Activated naive CD8-positive, alpha-beta T cell treated with anti-CD3 and anti-CD28 coated beads, Interleukin-2, amount 10 ng/mL, durations not matched to agents 7 days and 5 days (primary cell): Measurements from ENCODE around the gene LSP1. TPM values are rescaled to one million over a fixed set of nuclear protein-coding genes. Genes with fewer than 3 reads are reported as not detected.

Experiments
- ATAC-seq: fragments of 150-1000 bp; cut with Tn5 transposase; one replicate; pipeline ENCODE4 v1.10.0; 2021; ENCODE audit warnings: low read depth, moderate library complexity
- POLR2A ChIA-PET: fragments of 350-600 bp; sonication (Branson Sonifier 250); formaldehyde crosslinking; loops from one replicate; lab custom pipeline; 2021; ENCODE audit warnings: antibody characterized with exemption; lab: Charles Lee
- DNase-seq: peaks from one replicate; pipeline ENCODE4 v3.0.0; 2021
- H3K27ac Mint-ChIP-seq: one replicate; pipeline ENCODE4 v1.8.0; 2022; ENCODE audit warnings: mild to moderate bottlenecking, mixed read lengths
- H3K27me3 Mint-ChIP-seq: one replicate; pipeline ENCODE4 v1.8.0; 2022; ENCODE audit warnings: mild to moderate bottlenecking, moderate library complexity, mixed read lengths
- H3K36me3 Mint-ChIP-seq: one replicate; pipeline ENCODE4 v1.8.0; 2021; ENCODE audit warnings: mild to moderate bottlenecking, mixed read lengths
- H3K4me1 Mint-ChIP-seq: one replicate; pipeline ENCODE4 v1.8.0; 2021; ENCODE audit warnings: mixed read lengths
- H3K4me3 Mint-ChIP-seq: one replicate; pipeline ENCODE4 v1.8.0; 2022; ENCODE audit warnings: mild to moderate bottlenecking, moderate library complexity, mixed read lengths
- H3K9me3 Mint-ChIP-seq: one replicate; pipeline ENCODE4 v1.8.0; 2021; ENCODE audit warnings: mixed read lengths
- total RNA-seq, 2 experiments: library from RNA; stranded (reverse); gene quantifications; one replicate each; pipeline ENCODE4 v1.2.3, GENCODE V29; 2021

The LSP1 gene
- total RNA-seq, 2 experiments from 2014 or later: 438 to 453 TPM

GRCh38 chr11:1827931-1828330, 25.0 kb upstream of the LSP1 start:
- DNase-seq (no peak), ATAC-seq (no peak)
- no peak overlapping the region for H3K27ac Mint-ChIP-seq
- H3K4me3 Mint-ChIP-seq: no peak overlapping the region
- peaks cover 5% of the 10 kb centered on the region for H3K27me3 Mint-ChIP-seq
- H3K4me1 Mint-ChIP-seq: peaks cover 2% of the 10 kb centered on the region
- H3K36me3 Mint-ChIP-seq: no peaks in the 10 kb centered on the region
- no peaks in the 10 kb centered on the region for H3K9me3 Mint-ChIP-seq
- POLR2A ChIA-PET: no interaction called here

GRCh38 chr11:1828542-1828941, 24.3 kb upstream of the LSP1 start:
- Mint-ChIP-seq H3K27me3 (peaks cover 5% of the 10 kb centered on the region), H3K9me3 (no peaks in the 10 kb centered on the region), H3K4me3 (no peak overlapping the region), H3K4me1 (peaks cover 2% of the 10 kb centered on the region), H3K27ac (no peak overlapping the region), H3K36me3 (no peaks in the 10 kb centered on the region)
- no peak for ATAC-seq
- POLR2A ChIA-PET: no interaction called here
- DNase-seq: no peak

DNA sequence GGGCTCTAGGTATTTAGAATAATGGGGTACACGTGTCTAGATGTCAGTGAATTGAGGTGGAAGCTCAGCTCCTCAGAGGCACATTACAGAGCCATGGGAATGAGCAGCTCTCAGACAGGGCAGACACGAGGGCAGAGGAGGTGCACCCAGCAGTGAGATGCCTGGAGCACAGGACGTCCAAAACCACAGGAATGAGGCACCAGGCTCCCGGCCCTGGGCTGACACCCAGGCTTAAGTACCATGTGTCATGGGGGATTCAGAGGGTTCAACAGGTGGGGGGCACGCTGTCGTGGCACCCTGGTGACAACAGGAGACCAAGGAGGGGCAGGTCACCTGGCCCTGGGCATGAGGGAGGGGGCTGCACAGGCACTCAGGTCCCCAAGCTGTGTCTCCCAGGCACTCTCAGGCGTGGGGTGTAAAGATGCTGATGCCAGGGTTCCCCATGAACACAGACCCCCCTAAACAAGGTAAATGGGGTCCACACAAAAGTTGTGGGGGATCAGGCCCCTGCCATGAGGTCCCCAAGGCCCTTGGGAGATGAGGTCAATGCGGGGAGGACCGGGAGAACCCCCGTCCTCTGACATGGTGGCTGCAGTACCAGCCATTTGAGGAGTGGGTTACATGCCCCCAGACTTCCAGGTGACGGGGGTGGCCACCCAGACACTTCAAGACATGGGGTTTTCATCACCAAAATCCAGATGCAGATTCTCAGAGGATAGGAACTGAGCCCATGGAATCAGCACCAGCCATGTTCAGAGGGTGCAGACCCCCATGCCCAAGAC, 23.7 kb upstream of the LSP1 start:
- Mint-ChIP-seq H3K4me1 (peaks cover 2% of the 10 kb centered on the region), H3K27ac (no peak overlapping the region), H3K9me3 (no peaks in the 10 kb centered on the region), H3K36me3 (no peaks in the 10 kb centered on the region), H3K4me3 (no peak overlapping the region), H3K27me3 (peaks cover 5% of the 10 kb centered on the region)
- POLR2A ChIA-PET: no interaction called here
- DNase-seq: no peak
- no peak for ATAC-seq

DNA sequence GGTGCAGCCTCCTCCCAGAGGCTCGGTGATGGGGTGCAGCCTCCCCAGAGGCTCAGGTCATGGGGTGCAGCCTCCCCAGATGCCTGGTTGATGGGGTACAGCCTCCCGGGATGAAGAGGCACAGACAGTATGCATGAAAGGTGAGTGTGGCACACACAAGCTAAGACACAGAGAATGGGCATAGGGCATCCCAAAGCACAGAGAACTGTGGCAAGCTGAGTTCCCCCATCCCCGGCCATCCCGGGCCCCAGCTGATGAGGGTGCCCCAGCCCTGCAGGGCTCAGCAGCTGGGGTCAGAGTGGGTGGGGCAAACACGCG, 22.9 kb upstream of the LSP1 start:
- H3K4me3 Mint-ChIP-seq: no peak overlapping the region
- H3K27ac Mint-ChIP-seq: no peak overlapping the region
- POLR2A ChIA-PET: interaction anchor here (0.6 kb wide), 1 partner anchor 209 kb away, joined by 3 read pairs; no protein-coding TSS in a partner anchor
- H3K27me3 Mint-ChIP-seq: peaks cover 5% of the 10 kb centered on the region
- H3K9me3 Mint-ChIP-seq: no peaks in the 10 kb centered on the region
- peaks cover 2% of the 10 kb centered on the region for H3K4me1 Mint-ChIP-seq
- DNase-seq (no peak), ATAC-seq (no peak)
- no peaks in the 10 kb centered on the region for H3K36me3 Mint-ChIP-seq

DNA sequence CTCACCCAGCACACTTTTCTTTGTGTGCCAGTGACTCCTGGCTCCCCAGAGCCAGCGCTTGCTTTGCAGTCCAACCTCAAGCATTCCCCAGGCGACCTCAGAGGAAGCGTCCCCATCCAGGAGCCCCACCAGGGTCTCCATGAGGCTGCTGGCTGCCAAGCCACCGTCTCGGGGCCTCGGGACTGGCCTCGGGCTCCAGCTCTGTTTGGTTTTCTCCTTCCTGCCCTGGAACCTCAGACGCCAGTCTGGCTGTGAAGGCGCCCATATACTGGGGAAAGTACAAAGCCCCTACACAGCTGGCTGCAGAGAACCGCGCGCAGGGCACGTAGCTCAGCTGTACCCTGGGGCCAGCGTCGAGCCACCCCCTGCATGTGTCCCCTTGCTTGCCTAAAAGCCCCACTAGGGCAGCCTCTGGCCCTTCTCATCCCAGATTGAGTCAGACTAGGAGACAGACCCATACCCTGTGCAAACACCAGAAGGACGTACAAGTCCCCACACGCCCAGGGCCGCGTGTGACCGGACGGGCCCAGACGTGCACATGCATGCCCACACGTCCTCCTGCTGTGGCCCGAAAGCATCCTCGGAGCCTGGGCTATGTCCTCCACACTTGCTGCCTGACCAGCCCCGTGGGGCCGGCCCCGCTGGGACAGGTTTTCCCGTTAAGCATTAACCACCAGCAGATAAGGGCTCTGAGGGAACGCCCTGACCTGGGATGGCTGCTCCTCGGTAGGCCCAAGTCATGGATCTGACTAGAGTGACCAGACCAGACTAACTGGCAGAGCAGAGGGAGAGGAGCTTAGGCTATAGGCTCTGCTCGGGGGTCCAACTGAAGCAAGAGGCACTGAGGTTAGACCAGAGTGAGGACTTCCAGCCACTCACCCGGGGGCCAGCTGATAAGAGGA, 22.3 kb upstream of the LSP1 start:
- no peaks in the 10 kb centered on the region for H3K9me3 Mint-ChIP-seq
- DNase-seq (peak; percentile 29), ATAC-seq (no peak)
- no peak overlapping the region for H3K27ac Mint-ChIP-seq
- H3K27me3 Mint-ChIP-seq: peaks cover 5% of the 10 kb centered on the region
- H3K4me1 Mint-ChIP-seq: peaks cover 2% of the 10 kb centered on the region
- no peak overlapping the region for H3K4me3 Mint-ChIP-seq
- no peaks in the 10 kb centered on the region for H3K36me3 Mint-ChIP-seq
- POLR2A ChIA-PET: interaction anchor here (0.6 to 1.3 kb wide), 2 partner anchors 137 to 210 kb away, joined by 3 to 5 read pairs; no protein-coding TSS in a partner anchor

DNA sequence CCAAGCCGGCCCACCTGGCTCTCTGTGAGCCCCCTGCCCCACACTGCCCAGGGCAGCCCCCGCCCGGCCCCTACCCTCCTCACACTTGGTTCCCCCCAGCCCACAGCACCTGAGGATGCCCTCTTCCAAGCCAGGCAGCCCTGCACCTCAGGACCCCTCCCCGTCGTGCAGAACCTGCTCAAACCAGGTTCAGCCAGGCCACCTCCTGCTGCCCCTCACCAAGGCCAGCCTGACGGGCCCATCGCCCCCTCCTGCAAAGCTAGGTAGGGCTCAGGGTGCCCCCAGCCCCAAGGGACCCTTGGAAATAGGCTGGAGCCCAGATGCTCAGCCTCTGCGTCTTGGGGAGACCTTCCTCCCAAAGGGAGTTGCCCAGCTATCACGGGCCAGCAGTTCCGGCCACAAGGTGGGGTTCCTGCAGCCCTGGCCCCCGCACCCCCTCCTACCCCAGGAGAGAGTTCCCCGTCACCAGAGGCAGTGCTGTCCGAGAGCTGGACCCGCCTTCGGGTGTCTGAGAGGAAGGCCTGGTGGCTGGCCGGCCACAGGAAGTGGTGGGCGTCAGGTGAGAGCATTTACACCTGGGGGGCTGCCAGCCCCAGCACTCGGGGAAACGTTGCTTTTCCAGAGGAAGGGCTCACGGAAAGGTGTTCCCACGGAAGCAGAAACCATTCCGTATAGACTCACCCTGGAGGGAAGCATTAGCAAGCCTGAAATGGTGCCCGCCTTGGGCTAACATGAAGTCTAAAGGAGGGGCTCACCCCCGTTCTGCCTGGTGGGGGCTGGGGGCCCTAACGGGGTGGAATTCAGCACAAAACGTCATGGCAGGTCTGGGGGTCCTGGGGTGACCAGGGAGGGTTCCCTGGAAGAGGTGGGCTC, 21.3 kb upstream of the LSP1 start:
- Mint-ChIP-seq H3K27me3 (peaks cover 5% of the 10 kb centered on the region), H3K4me3 (no peak overlapping the region), H3K27ac (no peak overlapping the region), H3K9me3 (no peaks in the 10 kb centered on the region), H3K36me3 (no peaks in the 10 kb centered on the region), H3K4me1 (peaks cover 2% of the 10 kb centered on the region)
- ATAC-seq (no peak), DNase-seq (peak; percentile 38)
- POLR2A ChIA-PET: interaction anchor here (1.3 to 2.4 kb wide), 2 partner anchors 137 to 138 kb away, joined by 5 to 26 read pairs; no protein-coding TSS in a partner anchor

- Mint-ChIP-seq H3K4me3 (no peak overlapping the region), H3K27ac (no peak overlapping the region), H3K27me3 (peaks cover 5% of the 10 kb centered on the region), H3K9me3 (no peaks in the 10 kb centered on the region), H3K36me3 (no peaks in the 10 kb centered on the region), H3K4me1 (peaks cover 2% of the 10 kb centered on the region)
- POLR2A ChIA-PET: interaction anchor here (1.0 to 2.4 kb wide), 4 partner anchors 75 to 179 kb away, joined by 4 to 26 read pairs (median 4); no protein-coding TSS in a partner anchor
- peak; percentile 86 for DNase-seq
- peak; percentile 65 for ATAC-seq
Observed at GRCh38 chr11:1832211-1832919, 20.5 kb upstream of the LSP1 start.

DNA sequence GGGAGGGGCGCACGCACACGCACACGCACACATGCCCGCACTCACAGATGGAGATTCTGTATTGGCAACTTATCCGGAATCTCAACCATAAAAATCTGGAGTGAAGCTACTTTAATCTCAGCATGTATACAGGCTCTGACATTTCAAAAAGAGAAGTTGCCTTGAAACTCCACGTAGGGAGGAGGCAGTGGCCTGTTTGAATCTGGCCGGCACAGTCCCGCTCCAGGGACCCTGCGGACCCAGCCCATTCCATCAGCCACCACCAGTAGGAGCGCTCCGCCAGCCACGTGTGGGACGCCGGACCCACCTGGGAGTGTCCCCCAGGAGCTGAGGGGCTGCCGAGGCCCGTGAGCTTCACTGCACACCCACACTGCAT, 20.0 kb upstream of the LSP1 start:
- H3K9me3 Mint-ChIP-seq: no peaks in the 10 kb centered on the region
- H3K4me1 Mint-ChIP-seq: peaks cover 2% of the 10 kb centered on the region
- H3K4me3 Mint-ChIP-seq: no peak overlapping the region
- H3K36me3 Mint-ChIP-seq: no peaks in the 10 kb centered on the region
- no peak for ATAC-seq
- peaks cover 5% of the 10 kb centered on the region for H3K27me3 Mint-ChIP-seq
- H3K27ac Mint-ChIP-seq: no peak overlapping the region
- POLR2A ChIA-PET: interaction anchor here (1.0 to 2.4 kb wide), 4 partner anchors 75 to 180 kb away, joined by 4 to 26 read pairs (median 4); no protein-coding TSS in a partner anchor
- no peak for DNase-seq

DNA sequence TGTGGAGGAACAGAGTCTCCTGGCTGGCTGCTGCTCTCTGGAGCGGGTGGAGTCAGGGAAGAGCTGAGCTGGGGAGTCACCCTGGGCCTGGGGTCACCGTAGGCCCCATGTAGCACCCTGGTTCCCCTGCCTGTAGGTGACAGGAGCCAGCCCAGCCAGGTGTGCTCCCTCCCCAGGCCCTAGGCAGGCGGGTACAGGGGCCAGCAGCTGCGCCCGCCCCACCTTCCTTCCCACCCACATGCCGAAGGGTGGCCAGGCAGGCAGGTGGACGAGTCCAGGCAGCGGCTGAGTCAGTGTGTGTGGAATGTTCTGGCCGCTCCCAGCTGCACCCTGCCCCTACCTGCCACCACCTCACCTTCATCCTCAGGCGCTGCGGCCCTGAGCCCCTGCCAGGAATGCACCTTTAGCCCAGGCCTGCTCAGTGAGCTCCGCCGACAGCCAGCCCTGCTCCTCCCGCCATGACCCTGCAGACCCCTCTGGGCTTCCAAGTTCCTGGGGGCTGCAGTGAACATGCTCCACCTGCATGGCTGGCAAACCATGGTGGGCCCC, 18.7 kb upstream of the LSP1 start:
- Mint-ChIP-seq H3K27ac (no peak overlapping the region), H3K4me1 (peaks cover 2% of the 10 kb centered on the region), H3K27me3 (peaks cover 3% of the 10 kb centered on the region), H3K4me3 (no peak overlapping the region), H3K36me3 (no peaks in the 10 kb centered on the region), H3K9me3 (no peaks in the 10 kb centered on the region)
- DNase-seq (no peak), ATAC-seq (no peak)
- POLR2A ChIA-PET: interaction anchor here (2.4 kb wide), 1 partner anchor 140 kb away, joined by 26 read pairs; no protein-coding TSS in a partner anchor

DNA sequence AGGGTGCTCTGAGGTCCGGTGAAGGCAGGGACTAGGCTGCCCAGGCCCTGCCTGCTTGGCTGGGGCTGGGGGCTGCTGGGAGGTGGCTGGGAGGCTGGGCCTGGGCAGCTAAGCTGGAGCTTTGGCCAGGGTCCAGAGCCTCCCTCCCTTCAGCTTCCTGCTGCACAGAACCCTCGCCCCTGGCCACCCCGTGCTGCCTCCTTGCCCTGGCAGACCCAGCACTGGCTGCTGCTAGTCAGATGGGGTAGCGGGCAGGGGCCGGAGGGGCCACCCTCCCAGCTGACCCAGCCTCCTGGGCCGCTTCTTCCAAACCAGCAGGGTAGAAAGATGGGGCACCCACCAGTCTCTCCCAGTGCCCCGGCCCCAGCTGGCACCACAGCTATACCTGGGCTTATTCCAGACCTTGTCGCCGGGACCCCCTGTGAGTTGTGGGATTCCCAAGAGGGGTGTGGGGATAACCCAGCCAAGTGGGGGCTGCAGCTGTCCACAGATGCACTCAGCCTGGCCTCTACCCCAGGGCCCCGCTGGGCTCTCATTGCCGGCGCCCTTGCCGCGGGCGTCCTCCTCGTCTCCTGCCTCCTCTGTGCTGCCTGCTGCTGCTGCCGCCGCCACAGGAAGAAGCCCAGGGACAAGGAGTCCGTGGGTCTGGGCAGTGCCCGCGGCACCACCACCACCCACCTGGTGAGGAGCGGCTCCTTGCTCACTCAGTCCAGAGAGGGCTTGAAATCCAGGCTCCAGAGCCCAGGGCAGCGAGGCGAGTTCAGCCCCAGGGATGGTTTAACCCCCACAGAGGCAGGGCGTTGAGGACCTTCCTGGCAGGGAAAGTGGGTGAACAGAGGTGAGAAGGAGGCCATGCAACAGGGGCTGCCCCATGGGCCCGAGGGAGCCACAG, 17.9 kb upstream of the LSP1 start, which contains the start of gene SYT8:
TSS of gene SYT8 (plus strand) at position 212 of the 892 bp plus-strand sequence. CDS start at position 328, 116 bp downstream.
- peaks cover 7% of the 10 kb centered on the region for H3K4me1 Mint-ChIP-seq
- no peaks in the 10 kb centered on the region for H3K9me3 Mint-ChIP-seq
- DNase-seq (peak; percentile 34), ATAC-seq (no peak)
- POLR2A ChIA-PET: no interaction called here
- no peak within 1 kb of the TSS for H3K27ac Mint-ChIP-seq
- H3K27me3 Mint-ChIP-seq: no peaks in the 10 kb centered on the region
- H3K36me3 Mint-ChIP-seq: no peaks in the 10 kb centered on the region
- H3K4me3 Mint-ChIP-seq: no peak within 1 kb of the TSS

- Mint-ChIP-seq H3K27me3 (no peaks in the 10 kb centered on the region), H3K36me3 (no peaks in the 10 kb centered on the region), H3K9me3 (no peaks in the 10 kb centered on the region), H3K4me1 (peaks cover 7% of the 10 kb centered on the region), H3K27ac (no peak overlapping the region), H3K4me3 (no peak overlapping the region)
- ATAC-seq: no peak
- DNase-seq: peak; percentile 35
- POLR2A ChIA-PET: no interaction called here
Observed at GRCh38 chr11:1835671-1836010, 17.2 kb upstream of the LSP1 start.
